Measurements from ENCODE around the gene SPATA2L.

GRCh38 chr16:89661215-89661614 lies 40.3 kb downstream of the SPATA2L start:
- TF ChIP-seq POLR2AphosphoS5 (IDR thresholded peaks at IDR 0.05; ENCODE audit: low read depth), result no peak
- TF ChIP-seq, protein P1, sequence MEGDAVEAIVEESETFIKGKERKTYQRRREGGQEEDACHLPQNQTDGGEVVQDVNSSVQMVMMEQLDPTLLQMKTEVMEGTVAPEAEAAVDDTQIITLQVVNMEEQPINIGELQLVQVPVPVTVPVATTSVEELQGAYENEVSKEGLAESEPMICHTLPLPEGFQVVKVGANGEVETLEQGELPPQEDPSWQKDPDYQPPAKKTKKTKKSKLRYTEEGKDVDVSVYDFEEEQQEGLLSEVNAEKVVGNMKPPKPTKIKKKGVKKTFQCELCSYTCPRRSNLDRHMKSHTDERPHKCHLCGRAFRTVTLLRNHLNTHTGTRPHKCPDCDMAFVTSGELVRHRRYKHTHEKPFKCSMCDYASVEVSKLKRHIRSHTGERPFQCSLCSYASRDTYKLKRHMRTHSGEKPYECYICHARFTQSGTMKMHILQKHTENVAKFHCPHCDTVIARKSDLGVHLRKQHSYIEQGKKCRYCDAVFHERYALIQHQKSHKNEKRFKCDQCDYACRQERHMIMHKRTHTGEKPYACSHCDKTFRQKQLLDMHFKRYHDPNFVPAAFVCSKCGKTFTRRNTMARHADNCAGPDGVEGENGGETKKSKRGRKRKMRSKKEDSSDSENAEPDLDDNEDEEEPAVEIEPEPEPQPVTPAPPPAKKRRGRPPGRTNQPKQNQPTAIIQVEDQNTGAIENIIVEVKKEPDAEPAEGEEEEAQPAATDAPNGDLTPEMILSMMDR (IDR thresholded peaks at IDR 0.05; ENCODE audit: insufficient read depth, low read length), result no peak
- TF ChIP-seq, protein P2, sequence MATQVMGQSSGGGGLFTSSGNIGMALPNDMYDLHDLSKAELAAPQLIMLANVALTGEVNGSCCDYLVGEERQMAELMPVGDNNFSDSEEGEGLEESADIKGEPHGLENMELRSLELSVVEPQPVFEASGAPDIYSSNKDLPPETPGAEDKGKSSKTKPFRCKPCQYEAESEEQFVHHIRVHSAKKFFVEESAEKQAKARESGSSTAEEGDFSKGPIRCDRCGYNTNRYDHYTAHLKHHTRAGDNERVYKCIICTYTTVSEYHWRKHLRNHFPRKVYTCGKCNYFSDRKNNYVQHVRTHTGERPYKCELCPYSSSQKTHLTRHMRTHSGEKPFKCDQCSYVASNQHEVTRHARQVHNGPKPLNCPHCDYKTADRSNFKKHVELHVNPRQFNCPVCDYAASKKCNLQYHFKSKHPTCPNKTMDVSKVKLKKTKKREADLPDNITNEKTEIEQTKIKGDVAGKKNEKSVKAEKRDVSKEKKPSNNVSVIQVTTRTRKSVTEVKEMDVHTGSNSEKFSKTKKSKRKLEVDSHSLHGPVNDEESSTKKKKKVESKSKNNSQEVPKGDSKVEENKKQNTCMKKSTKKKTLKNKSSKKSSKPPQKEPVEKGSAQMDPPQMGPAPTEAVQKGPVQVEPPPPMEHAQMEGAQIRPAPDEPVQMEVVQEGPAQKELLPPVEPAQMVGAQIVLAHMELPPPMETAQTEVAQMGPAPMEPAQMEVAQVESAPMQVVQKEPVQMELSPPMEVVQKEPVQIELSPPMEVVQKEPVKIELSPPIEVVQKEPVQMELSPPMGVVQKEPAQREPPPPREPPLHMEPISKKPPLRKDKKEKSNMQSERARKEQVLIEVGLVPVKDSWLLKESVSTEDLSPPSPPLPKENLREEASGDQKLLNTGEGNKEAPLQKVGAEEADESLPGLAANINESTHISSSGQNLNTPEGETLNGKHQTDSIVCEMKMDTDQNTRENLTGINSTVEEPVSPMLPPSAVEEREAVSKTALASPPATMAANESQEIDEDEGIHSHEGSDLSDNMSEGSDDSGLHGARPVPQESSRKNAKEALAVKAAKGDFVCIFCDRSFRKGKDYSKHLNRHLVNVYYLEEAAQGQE (IDR thresholded peaks at IDR 0.05; ENCODE audit: insufficient replicate concordance, low read depth), result no peak

Data from HL-60 (cell line).